SK-MEL-5 (cell line): Measurements from ENCODE around the gene IGFN1. TPM values are rescaled to one million over a fixed set of nuclear protein-coding genes. Genes with fewer than 3 reads are reported as not detected.
"Not testable (repeated sequence)": the region's sequence is repeated elsewhere in the genome, so short reads cannot be mapped to it uniquely, and the experiment has no call there.

ENCODE experiments used
- DNase-seq: peaks from one replicate; pipeline ENCODE4 v3.0.0-alpha.2; 2016; ENCODE audit warnings: low read depth, low spot score
- in situ Hi-C: cut with HindIII; loops from 2 replicates; pipeline ENCODE4 v1.10.0; 2016; ENCODE audit warnings: low sequenced_read_pairs, high pct_unique_total_duplicates, low pct_unique_long_range_greater_than_20kb
- total RNA-seq: library from RNA; depleted of rRNA; stranded (reverse); fragments of >200 nt; shearing (Covaris generic); gene quantifications from 2 replicates; pipeline ENCODE4 v1.2.3, GENCODE V29; 2014

The IGFN1 gene
- total RNA-seq, 1 experiment from 2014 or later: 0.50 TPM

DNA sequence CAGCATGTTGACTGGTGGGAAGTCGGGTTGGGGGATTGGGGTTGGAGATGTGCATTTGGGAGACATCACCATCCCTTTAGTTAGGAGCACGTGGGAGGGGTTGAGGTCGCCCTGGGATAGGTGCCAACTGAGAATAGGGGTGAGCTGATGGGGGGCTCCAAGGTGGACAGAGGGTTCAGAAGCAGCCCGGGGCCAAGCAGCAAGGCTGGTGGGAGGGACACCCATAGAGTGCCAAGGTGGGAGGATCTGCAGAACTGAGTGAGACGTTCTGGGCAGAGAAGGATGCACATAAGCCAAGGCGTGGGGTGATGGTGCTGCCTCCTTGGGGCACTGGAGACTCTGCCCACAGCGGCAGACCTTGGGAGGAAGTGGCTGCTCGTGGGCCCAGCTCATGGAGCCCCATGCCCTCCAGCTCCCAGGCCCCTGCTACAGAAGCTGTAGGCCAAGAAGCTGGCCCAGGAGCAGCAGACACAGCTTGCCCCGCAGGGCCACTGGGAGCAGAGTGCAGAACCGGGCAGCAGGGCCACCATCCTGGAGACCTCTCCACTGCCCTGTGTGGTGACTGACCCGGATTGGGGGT, 61.3 kb downstream of the IGFN1 start:
- no peak for DNase-seq
- in situ Hi-C loops: no loop called here

DNA sequence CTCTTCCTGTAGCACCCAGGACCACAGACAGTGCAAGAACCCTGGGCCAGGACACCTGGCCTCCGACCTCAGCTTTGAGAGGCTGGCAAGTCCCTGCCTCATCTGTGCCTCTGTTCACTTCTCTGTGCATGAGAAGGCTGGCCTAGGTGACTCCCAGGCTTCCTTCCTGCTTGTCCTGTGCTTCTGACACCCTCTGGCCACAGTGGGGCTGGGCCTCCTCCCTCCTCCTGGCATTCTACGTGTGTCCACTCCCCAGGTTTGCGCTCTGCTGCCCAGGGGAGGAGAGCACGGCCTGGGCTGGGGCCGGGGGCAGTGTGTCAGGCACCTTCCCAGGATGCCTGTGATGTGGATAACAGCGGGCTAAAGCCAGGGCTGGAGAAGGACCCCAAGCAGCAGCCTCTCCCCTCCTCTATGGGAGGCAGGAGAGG, 62.3 kb downstream of the IGFN1 start:
- in situ Hi-C loops: no loop called here
- DNase-seq: no peak

DNA sequence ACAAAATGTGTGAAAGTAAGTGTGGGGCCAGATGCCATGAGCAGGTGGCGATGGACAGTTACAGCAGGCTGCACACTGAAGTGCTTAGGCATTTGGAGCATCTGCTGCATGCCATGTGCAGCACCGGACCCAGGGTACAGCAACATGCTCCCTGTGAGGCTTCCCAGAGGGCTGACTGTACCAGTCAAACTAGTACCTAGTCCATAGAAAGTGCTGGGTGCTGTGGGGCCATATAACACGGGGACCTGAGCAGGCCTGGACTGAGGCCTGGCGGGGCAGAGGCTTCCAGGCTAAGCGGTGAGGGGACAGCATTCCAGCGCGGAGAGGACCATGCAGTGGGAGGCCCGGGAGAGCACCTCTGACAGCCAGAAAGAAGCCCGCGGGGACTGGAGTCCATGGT, 62.8 kb downstream of the IGFN1 start:
- no peak for DNase-seq
- in situ Hi-C loops: no loop called here

GRCh38 chr1:201253906-201254624, 63.4 kb downstream of the IGFN1 start:
- DNase-seq: no peak
- in situ Hi-C loops: no loop called here

DNA sequence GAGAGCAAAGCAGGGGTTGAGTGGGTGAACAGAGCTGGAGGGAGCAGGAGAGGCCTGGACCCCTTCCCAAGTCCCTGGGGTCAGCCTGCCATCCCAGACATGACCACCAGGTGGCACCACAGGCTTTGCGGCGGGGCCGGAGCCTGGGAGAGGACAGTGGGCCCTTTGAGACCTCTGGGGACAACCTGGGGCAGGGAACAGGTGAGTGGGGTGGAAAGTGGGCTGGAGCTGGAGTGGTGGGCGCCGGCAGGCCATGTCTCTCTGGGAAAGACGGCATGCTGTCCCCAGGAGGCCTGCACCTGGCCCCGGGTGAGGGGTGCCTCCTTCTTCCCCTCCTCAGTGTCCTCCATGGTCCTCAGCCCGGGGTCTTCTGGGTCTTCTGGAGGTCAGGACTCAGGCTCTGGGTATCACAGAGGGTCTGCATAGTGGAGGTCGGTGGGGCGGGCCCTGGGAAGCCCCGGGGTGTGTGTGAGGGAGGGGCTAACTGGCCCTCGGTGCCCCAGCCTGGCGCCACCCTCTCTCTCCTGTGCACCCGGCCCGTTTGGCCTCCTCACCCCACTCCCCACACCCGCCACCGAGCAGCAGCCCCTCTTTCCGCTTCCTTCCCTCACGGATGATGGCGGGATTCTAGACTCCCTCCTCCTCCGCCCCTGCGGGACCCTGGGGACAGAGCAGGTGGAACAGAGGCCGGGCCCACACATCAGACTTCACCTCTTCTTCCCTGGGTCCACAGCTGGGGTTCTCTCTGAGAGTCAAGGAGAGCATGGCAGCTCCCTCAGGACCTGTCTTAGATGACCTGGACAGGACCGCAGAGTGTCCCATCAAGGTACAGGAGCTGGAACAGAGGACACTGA, 64.2 kb downstream of the IGFN1 start:
- in situ Hi-C loops: no loop called here
- DNase-seq: peak; percentile 50

DNA sequence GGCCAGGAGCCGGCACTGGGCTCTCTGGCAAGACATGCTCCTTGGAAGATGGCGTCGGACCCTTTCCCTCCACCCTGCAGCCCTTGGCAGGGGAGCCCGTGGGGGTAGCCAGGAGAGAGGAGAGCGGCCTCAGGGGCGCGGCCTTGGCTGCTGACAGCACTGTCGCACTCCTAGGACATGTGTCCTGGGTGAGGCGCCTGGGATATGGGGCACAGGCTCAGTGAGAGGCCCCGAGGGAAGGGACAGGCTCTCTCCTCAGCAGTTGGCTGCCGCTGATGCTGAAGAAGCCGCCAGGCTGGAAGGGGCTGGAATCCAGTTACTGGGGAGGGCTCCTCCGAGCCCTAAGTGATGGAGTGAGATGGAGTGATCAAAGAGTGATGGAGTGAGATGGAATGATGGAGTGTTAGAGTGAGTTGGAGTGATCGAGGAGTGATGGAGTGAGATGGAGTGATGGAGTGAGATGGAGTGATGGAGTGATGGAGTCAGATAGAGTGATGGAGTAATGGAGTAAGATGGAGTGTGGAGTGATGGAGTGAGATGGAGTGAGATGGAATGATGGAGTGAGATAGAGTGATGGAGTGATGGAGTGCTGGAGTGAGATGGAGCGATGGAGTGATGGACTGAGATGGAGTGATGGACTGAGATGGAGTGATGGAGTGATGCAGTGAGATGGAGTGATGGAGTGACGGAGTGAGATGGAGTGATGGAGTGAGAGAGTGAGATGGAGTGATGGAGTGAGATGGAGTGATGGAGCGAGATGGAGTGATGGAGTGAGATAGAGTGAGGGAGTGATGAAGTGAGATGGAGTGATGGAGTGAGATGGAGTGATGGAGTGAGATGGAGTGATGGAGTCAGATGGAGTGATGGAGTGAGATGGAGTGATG, 65.1 kb downstream of the IGFN1 start:
- in situ Hi-C loops: no loop called here

GRCh38 chr1:201258132-201258531, 67.5 kb downstream of the IGFN1 start:
- DNase-seq, in situ Hi-C loops: not testable (repeated sequence)

More for the DNA sequence above, 65.1 kb downstream of the IGFN1 start:
- no peak for DNase-seq

- in situ Hi-C loops: no loop called here
- DNase-seq: no peak
Measured at GRCh38 chr1:201258763-201259230, 68.2 kb downstream of the IGFN1 start.

DNA sequence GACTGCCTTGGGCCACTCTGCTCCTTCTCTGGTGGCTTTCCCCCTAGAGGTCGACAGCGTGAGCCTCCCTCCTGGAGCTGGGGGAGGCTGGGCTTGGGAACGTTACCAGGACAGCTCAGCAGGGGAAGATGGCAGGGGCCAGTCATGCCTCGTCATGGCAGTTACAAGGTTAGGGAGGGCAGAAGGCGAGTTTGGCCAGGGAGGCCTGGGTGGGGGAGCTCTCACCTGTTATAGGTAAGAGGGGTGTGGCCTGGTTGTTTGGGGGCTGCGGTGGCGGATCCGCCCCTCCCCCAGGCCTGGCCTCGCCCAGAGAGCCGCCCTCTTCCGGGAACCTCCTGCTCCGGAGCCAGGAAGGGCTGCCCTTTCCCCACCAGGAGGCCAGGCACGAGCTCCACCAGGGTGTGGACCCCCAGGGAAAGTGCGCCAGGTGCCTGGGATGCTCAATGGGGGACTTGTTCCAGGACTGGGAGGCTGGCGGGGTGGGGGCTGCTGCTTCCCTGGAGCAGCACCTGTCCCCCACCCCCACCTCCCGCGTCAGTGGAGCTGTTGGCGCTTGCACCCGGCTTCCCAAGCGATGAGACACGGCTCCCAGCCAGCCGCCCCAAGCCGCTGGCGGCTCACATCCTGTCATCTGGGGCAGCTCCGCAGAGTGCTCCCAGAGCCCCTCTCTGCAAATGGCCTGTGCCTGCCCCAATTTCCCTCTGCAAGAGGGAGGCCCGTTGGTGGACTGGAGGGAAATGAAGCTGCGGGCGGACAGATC, 69.0 kb downstream of the IGFN1 start:
- in situ Hi-C loops: no loop called here
- no peak for DNase-seq

DNA sequence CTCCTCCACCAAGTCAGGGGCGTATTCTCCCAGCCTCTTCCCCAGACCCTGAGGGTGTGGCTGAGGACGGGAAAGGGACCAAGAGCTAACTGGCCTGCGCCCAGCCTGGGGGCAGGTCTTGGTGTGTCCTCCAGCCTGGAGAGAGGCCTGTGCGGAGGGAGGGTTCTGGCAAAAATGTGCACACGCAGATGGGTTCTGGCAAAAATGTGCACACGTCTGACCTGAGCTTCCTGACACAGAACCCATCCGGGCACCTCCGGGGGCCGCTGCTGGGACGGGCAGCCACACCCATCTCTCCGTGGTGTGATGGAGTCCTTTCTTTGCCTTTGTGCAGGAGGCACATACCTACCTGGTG, 69.6 kb downstream of the IGFN1 start:
- DNase-seq: no peak
- in situ Hi-C loops: no loop called here

DNA sequence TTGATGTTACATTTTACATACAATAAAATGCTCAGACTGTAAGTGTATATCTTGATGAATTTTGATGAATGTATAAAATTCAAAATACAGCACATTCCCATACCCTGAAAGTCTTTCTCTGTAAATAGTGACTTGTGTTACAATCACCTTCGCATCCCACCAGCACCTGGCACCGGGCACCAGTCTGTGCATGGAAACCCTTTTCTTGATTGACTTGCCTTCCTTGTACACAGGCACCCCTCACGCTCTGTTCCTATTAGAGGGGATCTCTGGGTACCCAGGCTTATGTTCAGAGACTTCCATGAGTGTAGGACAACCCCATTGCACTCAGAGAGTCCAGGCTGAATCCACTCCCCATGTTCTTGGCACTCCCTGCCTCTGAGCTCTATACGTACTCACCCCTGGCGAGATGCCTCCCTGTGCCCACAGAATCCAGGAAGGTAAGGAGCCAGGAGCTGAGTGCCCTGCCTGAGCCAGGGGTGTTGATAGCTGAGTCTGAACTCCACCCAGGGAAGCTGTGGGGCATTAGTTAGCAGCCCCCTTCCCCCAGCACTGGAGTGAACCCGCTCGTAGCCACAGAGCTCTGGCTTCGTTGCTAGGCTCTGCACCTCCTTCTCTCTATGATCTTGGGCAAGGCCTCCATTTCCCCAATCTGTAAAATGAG, 70.2 kb downstream of the IGFN1 start:
- in situ Hi-C loops: no loop called here
- no peak for DNase-seq

- no peak for DNase-seq
- in situ Hi-C loops: no loop called here
Measured at GRCh38 chr1:201261771-201262547, 71.3 kb downstream of the IGFN1 start.

DNA sequence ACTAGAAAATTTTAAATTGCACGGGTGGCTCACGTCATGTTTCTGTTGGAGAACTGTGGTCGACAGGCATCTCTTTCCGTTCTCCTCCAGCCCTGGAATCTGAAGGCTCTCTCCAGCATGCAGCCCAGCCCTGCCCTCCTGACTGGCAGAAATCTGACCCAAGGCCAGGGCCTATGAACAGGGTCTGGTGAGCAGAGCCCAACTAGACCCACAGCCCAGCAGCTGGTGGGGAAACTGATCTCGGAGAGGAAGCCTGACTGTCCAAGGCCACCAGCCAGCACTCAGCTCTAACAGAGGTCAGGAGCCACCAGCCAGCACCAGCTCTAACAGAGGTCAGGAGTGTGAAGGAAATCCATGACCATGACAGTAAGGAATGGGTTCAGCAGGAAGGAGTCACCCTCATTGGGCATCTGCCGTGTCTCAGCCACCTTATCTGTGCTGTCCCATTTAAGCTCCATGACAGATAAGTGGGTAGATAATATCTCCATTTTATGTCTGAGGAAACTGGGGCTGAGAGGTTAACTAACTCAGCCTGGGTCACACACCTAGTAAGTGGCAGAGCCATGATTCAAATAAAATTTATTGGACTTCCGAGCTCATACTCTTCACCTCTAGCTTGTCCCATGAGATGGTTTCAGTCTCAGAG, 72.5 kb downstream of the IGFN1 start:
- no peak for DNase-seq
- in situ Hi-C loops: no loop called here

DNA sequence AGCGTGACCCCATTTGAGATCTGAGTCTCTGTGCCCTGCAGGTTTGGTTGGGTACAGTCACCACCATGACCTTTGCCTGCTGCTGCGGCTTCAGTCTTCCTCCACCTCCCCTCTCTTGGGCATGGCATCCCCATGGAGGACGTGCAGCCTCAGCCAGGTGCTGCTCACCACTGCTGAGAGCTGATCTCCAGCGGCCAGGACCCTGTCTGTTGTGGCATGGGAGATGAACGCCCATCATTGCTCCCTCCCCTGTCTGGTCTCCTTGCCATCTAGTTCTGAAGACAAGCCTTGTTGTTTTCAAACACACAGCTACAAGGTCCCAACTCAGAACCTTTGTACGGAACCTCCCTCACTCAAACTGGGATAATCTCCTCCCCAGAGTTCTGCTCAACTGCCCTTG, 73.4 kb downstream of the IGFN1 start:
- in situ Hi-C loops: no loop called here

DNA sequence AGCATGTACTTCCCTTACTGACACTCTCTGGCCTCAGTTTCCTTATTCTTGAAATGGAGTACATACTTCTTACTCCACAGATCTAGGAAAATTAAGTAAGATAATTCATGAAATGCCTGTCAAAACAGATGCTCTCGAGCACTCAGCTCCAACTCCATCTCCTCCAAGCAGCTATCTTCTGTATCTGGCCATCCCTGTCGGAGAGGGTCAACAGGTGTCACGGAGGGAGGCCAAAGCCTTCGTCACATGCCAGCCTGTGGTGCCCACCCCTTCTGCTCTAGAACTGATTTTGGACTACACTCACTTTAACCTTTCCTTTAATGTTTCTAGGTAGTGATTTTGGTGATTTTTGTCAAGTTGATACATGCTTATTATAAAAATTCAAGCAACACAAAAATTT, 73.9 kb downstream of the IGFN1 start:
- in situ Hi-C loops: no loop called here
- no peak for DNase-seq

More for the DNA sequence above, 73.4 kb downstream of the IGFN1 start:
- DNase-seq: no peak
